Measurements from ENCODE around the gene CDH2. TPM values are rescaled to one million over a fixed set of nuclear protein-coding genes. Genes with fewer than 3 reads are reported as not detected.

The CDH2 gene
- total and polyA plus RNA-seq, 2 experiments from 2014 or later, result 14.7 to 36.9 TPM

GRCh38 chr18:28007841-28008240 is 169.1 kb downstream of the CDH2 start:
- H3K4me1 ChIP-seq (ENCODE audit: insufficient read depth), result peaks cover 13% of the 10 kb centered on the region; the same call in 1 of the 2 replicates
- H3K36me3 Mint-ChIP-seq (ENCODE audit: low read depth), result no peaks in the 10 kb centered on the region
- H3K27me3 Mint-ChIP-seq (ENCODE audit: insufficient read depth, low read depth, poor library complexity), result peaks cover 2% of the 10 kb centered on the region
- no peak overlapping the region for H3K4me3 ChIP-seq
- H3F3A ChIP-seq (replicated peaks; ENCODE audit: low read depth), result no peaks in the 10 kb centered on the region
- no peak overlapping the region for H3K4me2 ChIP-seq
- no peak overlapping the region for H2AFZ ChIP-seq
- no peaks in the 10 kb centered on the region for H3K9me2 ChIP-seq (ENCODE audit: insufficient read depth)
- H3K36me3 ChIP-seq (ENCODE audit: insufficient read depth), result no peaks in the 10 kb centered on the region
- H4K20me1 ChIP-seq (replicated peaks; ENCODE audit: insufficient read depth), result no peaks in the 10 kb centered on the region
- H3K27ac ChIP-seq (ENCODE audit: low read depth), result no peak overlapping the region
- TF ChIP-seq CTCF (conservative IDR thresholded peaks at IDR 0.05; ENCODE audit: low read depth in 2 of 2) (no peak), ZNF331 (CRISPR knock-in tag; IDR thresholded peaks at IDR 0.05; ENCODE audit: low read depth) (no peak), ZNF462 (CRISPR knock-in tag; IDR thresholded peaks at IDR 0.05) (no peak), NANOG (IDR thresholded peaks at IDR 0.05; ENCODE audit: borderline replicate concordance) (no peak), EZH2phosphoT487 (IDR thresholded peaks at IDR 0.05; ENCODE audit: unreplicated experiment) (no peak), EZH2 (IDR thresholded peaks at IDR 0.05; ENCODE audit: low read depth, unreplicated experiment) (no peak), STAT1 (IDR thresholded peaks at IDR 0.05; ENCODE audit: unreplicated experiment) (no peak), POLR2AphosphoS5 (IDR thresholded peaks at IDR 0.05; ENCODE audit: low read depth) (no peak), JUNB (IDR thresholded peaks at IDR 0.05; ENCODE audit: unreplicated experiment) (no peak), ETS1 (IDR thresholded peaks at IDR 0.05) (no peak)
- H3K4me3 Mint-ChIP-seq, result no peak overlapping the region
- no peak for ATAC-seq
- no peaks in the 10 kb centered on the region for H3K9me3 Mint-ChIP-seq
- no peaks in the 10 kb centered on the region for H3K27me3 ChIP-seq (ENCODE audit: insufficient read depth)
- peaks cover 6% of the 10 kb centered on the region for H3K4me1 Mint-ChIP-seq
- no peak overlapping the region for H3K27ac Mint-ChIP-seq
- no peaks in the 10 kb centered on the region for H3K79me2 ChIP-seq (replicated peaks; ENCODE audit: insufficient read depth)
- DNase-seq (ENCODE audit: low spot score), result no peak
